Activated B cell treated with CpG ODN at 0.5 μM for 24 hours (primary cell): ENCODE results near the gene ZCCHC14. TPM values are rescaled to one million over a fixed set of nuclear protein-coding genes. Genes with fewer than 3 reads are reported as not detected.
"Not testable (repeated sequence)": the region's sequence is repeated elsewhere in the genome, so short reads cannot be mapped to it uniquely, and the experiment has no call there.

ENCODE experiments used
- ATAC-seq: fragments of 200-7000 bp; cut with Tn5 transposase; one replicate; pipeline ENCODE4 v1.10.0; 2021; ENCODE audit warnings: low read depth, mild to moderate bottlenecking, moderate library complexity
- CTCF ChIA-PET: fragments of 350-600 bp; sonication (Branson Sonifier 250); formaldehyde crosslinking; loops from one replicate; lab custom pipeline; 2021; ENCODE audit warnings: antibody characterized with exemption; lab: Charles Lee
- POLR2A ChIA-PET: fragments of 350-600 bp; sonication (Branson Sonifier 250); formaldehyde crosslinking; loops from one replicate; lab custom pipeline; 2021; ENCODE audit warnings: antibody characterized with exemption; lab: Charles Lee
- DNase-seq: peaks from one replicate; pipeline ENCODE4 v3.0.0; 2022
- H3K27ac Mint-ChIP-seq: one replicate; pipeline ENCODE4 v1.8.0; 2020; ENCODE audit warnings: mixed read lengths
- H3K27me3 Mint-ChIP-seq: one replicate; pipeline ENCODE4 v1.8.0; 2021; ENCODE audit warnings: mixed read lengths
- H3K36me3 Mint-ChIP-seq: one replicate; pipeline ENCODE4 v1.8.0; 2021; ENCODE audit warnings: low read depth, mixed read lengths
- H3K4me1 Mint-ChIP-seq: one replicate; pipeline ENCODE4 v1.8.0; 2021; ENCODE audit warnings: mixed read lengths
- H3K4me3 Mint-ChIP-seq: one replicate; pipeline ENCODE4 v1.8.0; 2020; ENCODE audit warnings: mild to moderate bottlenecking, mixed read lengths
- H3K9me3 Mint-ChIP-seq: one replicate; pipeline ENCODE4 v1.8.0; 2020; ENCODE audit warnings: mixed read lengths
- CTCF ChIP-seq: fragments of 200-600 bp; IDR thresholded peaks from one replicate; pipeline ENCODE4 v1.8.0; 2022; ENCODE audit warnings: antibody characterized with exemption, mild to moderate bottlenecking
- intact Hi-C: fragments of 100-400 bp; cut with micrococcal nuclease; formaldehyde crosslinking; loops from one replicate; pipeline ENCODE4 v1.15.1; 2024
- total RNA-seq: library from RNA; stranded (reverse); gene quantifications from 2 replicates; pipeline ENCODE4 v1.2.3, GENCODE V29; 2022

Gene ZCCHC14
- total RNA-seq, 1 donor from 2014 or later: 3.8 TPM

- peaks cover 31% of the 10 kb centered on the region for H3K4me1 Mint-ChIP-seq
- TF ChIP-seq CTCF: no peak
- H3K36me3 Mint-ChIP-seq: peaks cover 37% of the 10 kb centered on the region
- no peaks in the 10 kb centered on the region for H3K27me3 Mint-ChIP-seq
- no peak for ATAC-seq
- intact Hi-C loops: no loop called here
- no peaks in the 10 kb centered on the region for H3K9me3 Mint-ChIP-seq
- DNase-seq: no peak
- ChIA-PET POLR2A (no interaction called here), CTCF (no interaction called here)
- H3K4me3 Mint-ChIP-seq: no peak overlapping the region
- no peak overlapping the region for H3K27ac Mint-ChIP-seq
Measured at GRCh38 chr16:87365021-87365713, 127.7 kb downstream of the ZCCHC14 start.

- ATAC-seq (no peak), DNase-seq (no peak)
- no peak overlapping the region for H3K27ac Mint-ChIP-seq
- H3K27me3 Mint-ChIP-seq: no peaks in the 10 kb centered on the region
- H3K4me3 Mint-ChIP-seq: no peak overlapping the region
- TF ChIP-seq CTCF: no peak
- peaks cover 49% of the 10 kb centered on the region for H3K36me3 Mint-ChIP-seq
- POLR2A ChIA-PET: no interaction called here
- H3K4me1 Mint-ChIP-seq: peaks cover 27% of the 10 kb centered on the region
- no peaks in the 10 kb centered on the region for H3K9me3 Mint-ChIP-seq
- CTCF ChIA-PET: no interaction called here
- intact Hi-C loops: no loop called here
Measured at GRCh38 chr16:87363771-87364455, 128.9 kb downstream of the ZCCHC14 start.

GRCh38 chr16:87362828-87363559 is 129.8 kb downstream of the ZCCHC14 start:
- H3K9me3 Mint-ChIP-seq, H3K4me3 Mint-ChIP-seq, CTCF ChIA-PET, H3K27ac Mint-ChIP-seq, ATAC-seq, intact Hi-C loops, DNase-seq, POLR2A ChIA-PET, H3K27me3 Mint-ChIP-seq: not testable (repeated sequence)
- Mint-ChIP-seq H3K36me3 (peaks cover 59% of the 10 kb centered on the region), H3K4me1 (peaks cover 18% of the 10 kb centered on the region)

GRCh38 chr16:87361916-87362619 is 130.8 kb downstream of the ZCCHC14 start:
- peaks cover 9% of the 10 kb centered on the region for H3K4me1 Mint-ChIP-seq
- H3K4me3 Mint-ChIP-seq: no peak overlapping the region
- POLR2A ChIA-PET: no interaction called here
- ATAC-seq (no peak), DNase-seq (no peak)
- no peaks in the 10 kb centered on the region for H3K27me3 Mint-ChIP-seq
- CTCF ChIA-PET: no interaction called here
- peaks cover 55% of the 10 kb centered on the region for H3K36me3 Mint-ChIP-seq
- no peak overlapping the region for H3K27ac Mint-ChIP-seq
- no peaks in the 10 kb centered on the region for H3K9me3 Mint-ChIP-seq
- TF ChIP-seq CTCF: no peak
- intact Hi-C loops: no loop called here

- Mint-ChIP-seq H3K4me1 (peaks cover 9% of the 10 kb centered on the region), H3K27ac (no peak overlapping the region), H3K36me3 (peaks cover 57% of the 10 kb centered on the region), H3K9me3 (no peaks in the 10 kb centered on the region), H3K4me3 (no peak overlapping the region), H3K27me3 (no peaks in the 10 kb centered on the region)
- no peak for TF ChIP-seq CTCF
- POLR2A ChIA-PET: interaction anchor here (0.6 kb wide), 1 partner anchor 22 kb away, joined by 3 read pairs; the partner anchor contains the start of gene FBXO31
- no peak for ATAC-seq
- no peak for DNase-seq
- CTCF ChIA-PET: no interaction called here
- intact Hi-C loops: no loop called here
Measured at GRCh38 chr16:87360862-87361610, 131.8 kb downstream of the ZCCHC14 start.
